ENCODE data around the gene NGLY1.

NGLY1 gene

GRCh38 chr3:25784971-25785370 is 1.7 kb upstream of the NGLY1 start:
- DNase-seq (ENCODE audit: low spot score) = no peak

GRCh38 chr3:25783661-25784512 is 644 bp upstream of the NGLY1 start:
- peak; percentile 22 for DNase-seq (ENCODE audit: low spot score)

- DNase-seq (ENCODE audit: low spot score) = no peak
These were observed 656 bp downstream of the NGLY1 start for GRCh38 chr3:25782636-25782937.

- no peak for DNase-seq (ENCODE audit: low spot score)
These were observed 1.3 kb downstream of the NGLY1 start for GRCh38 chr3:25781758-25782594.

- no peak for DNase-seq (ENCODE audit: low spot score)
These were observed 2.0 kb downstream of the NGLY1 start for GRCh38 chr3:25781145-25781757.

- DNase-seq (ENCODE audit: low spot score) = no peak
These were observed 2.6 kb downstream of the NGLY1 start for GRCh38 chr3:25780618-25781017.

- DNase-seq (ENCODE audit: low spot score) = no peak
These were observed 7.3 kb downstream of the NGLY1 start for GRCh38 chr3:25775936-25776335.

- DNase-seq (ENCODE audit: low spot score) = no peak
These were observed 14.4 kb downstream of the NGLY1 start for GRCh38 chr3:25768851-25769250.

GRCh38 chr3:25751725-25752124 is 31.5 kb downstream of the NGLY1 start:
- DNase-seq (ENCODE audit: low spot score) = no peak

GRCh38 chr3:25751048-25751447 is 32.2 kb downstream of the NGLY1 start:
- DNase-seq (ENCODE audit: low spot score) = no peak

- no peak for DNase-seq (ENCODE audit: low spot score)
These were observed 34.1 kb downstream of the NGLY1 start for GRCh38 chr3:25749031-25749581.

GRCh38 chr3:25748189-25748588 is 35.1 kb downstream of the NGLY1 start:
- no peak for DNase-seq (ENCODE audit: low spot score)

- DNase-seq (ENCODE audit: low spot score) = no peak
These were observed 36.2 kb downstream of the NGLY1 start for GRCh38 chr3:25747033-25747432.

- DNase-seq (ENCODE audit: low spot score) = no peak
These were observed 38.8 kb downstream of the NGLY1 start for GRCh38 chr3:25744470-25744869.

GRCh38 chr3:25728101-25728500 is 55.1 kb downstream of the NGLY1 start:
- no peak for DNase-seq (ENCODE audit: low spot score)

GRCh38 chr3:25727316-25727715 is 55.9 kb downstream of the NGLY1 start:
- DNase-seq (ENCODE audit: low spot score) = no peak

- DNase-seq (ENCODE audit: low spot score) = no peak
These were observed 57.4 kb downstream of the NGLY1 start for GRCh38 chr3:25725810-25726209.

- DNase-seq (ENCODE audit: low spot score) = no peak
These were observed 58.1 kb downstream of the NGLY1 start for GRCh38 chr3:25724948-25725645.

- no peak for DNase-seq (ENCODE audit: low spot score)
These were observed 59.4 kb downstream of the NGLY1 start for GRCh38 chr3:25723802-25724201.

GRCh38 chr3:25719321-25719720 is 63.9 kb downstream of the NGLY1 start:
- no peak for DNase-seq (ENCODE audit: low spot score)

- DNase-seq (ENCODE audit: low spot score) = no peak
These were observed 69.8 kb downstream of the NGLY1 start for GRCh38 chr3:25713341-25713985.

Data from AG08395 (cell line).